Astrocyte of the cerebellum (primary cell): ENCODE results near the gene ZSCAN26.

Experiments used
- DNase-seq: peaks from one replicate; pipeline ENCODE4 v3.0.0-alpha.2; 2011; ENCODE audit warnings: low read depth
- H3K4me3 ChIP-seq: 2 replicates; pipeline ENCODE4 v1.5.1; 2011; ENCODE audit warnings: mild to moderate bottlenecking, low read depth, low read length, moderate library complexity
- in situ Hi-C: cut with HindIII; loops from 2 replicates; pipeline ENCODE4 v1.10.0; 2017; ENCODE audit warnings: low sequenced_read_pairs
- TF ChIP-seq, protein P1 (sequence below): IDR thresholded peaks from 2 replicates; pipeline ENCODE4 v1.5.1; 2012; ENCODE audit warnings: low read length, low read depth, moderate library complexity, mild to moderate bottlenecking; ENCODE audit errors: missing control alignments

The ZSCAN26 gene

DNA sequence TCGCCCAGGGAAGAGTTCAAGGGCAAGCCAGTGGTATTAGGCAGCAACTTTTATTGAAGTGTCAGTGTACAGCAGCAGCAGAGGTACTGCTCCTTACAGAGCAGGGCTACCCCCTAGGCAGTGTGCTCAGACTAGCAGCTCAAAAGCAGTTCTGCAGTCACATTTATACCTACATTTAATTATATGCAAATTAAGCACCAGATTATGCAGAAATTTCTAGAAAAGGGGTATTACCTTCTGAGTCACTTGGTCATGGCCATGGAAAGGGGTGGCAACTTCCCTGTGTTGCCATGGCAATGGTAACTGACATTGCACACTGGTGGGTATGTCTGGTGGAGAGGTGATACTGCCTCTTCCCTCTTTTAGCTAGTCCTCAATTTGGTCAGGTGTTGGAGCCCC lies 12.8 kb upstream of the ZSCAN26 start:
- in situ Hi-C loops, result no loop called here
- no peak for DNase-seq
- TF ChIP-seq, protein P1, sequence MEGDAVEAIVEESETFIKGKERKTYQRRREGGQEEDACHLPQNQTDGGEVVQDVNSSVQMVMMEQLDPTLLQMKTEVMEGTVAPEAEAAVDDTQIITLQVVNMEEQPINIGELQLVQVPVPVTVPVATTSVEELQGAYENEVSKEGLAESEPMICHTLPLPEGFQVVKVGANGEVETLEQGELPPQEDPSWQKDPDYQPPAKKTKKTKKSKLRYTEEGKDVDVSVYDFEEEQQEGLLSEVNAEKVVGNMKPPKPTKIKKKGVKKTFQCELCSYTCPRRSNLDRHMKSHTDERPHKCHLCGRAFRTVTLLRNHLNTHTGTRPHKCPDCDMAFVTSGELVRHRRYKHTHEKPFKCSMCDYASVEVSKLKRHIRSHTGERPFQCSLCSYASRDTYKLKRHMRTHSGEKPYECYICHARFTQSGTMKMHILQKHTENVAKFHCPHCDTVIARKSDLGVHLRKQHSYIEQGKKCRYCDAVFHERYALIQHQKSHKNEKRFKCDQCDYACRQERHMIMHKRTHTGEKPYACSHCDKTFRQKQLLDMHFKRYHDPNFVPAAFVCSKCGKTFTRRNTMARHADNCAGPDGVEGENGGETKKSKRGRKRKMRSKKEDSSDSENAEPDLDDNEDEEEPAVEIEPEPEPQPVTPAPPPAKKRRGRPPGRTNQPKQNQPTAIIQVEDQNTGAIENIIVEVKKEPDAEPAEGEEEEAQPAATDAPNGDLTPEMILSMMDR, result no peak
- no peak overlapping the region for H3K4me3 ChIP-seq

DNA sequence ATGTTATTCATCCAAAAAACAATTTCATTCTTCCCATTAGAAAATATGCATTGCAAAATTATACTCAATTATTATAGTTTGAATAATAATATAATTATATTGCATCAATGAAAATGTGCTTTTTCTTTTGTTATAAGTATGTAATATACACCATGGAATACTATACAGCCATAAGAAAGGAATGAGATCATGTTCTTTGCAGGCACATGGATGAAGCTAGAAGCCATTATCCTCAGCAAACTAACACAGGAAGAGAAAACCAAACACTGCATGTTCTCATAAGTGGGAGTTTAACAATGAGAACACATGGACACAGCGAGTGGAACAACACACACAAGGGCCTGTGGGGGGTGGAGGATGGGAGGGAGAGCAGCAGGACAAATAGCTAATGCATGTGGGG lies 9.9 kb upstream of the ZSCAN26 start:
- TF ChIP-seq, protein P1, result no peak
- in situ Hi-C loops, result no loop called here
- no peak for DNase-seq

DNA sequence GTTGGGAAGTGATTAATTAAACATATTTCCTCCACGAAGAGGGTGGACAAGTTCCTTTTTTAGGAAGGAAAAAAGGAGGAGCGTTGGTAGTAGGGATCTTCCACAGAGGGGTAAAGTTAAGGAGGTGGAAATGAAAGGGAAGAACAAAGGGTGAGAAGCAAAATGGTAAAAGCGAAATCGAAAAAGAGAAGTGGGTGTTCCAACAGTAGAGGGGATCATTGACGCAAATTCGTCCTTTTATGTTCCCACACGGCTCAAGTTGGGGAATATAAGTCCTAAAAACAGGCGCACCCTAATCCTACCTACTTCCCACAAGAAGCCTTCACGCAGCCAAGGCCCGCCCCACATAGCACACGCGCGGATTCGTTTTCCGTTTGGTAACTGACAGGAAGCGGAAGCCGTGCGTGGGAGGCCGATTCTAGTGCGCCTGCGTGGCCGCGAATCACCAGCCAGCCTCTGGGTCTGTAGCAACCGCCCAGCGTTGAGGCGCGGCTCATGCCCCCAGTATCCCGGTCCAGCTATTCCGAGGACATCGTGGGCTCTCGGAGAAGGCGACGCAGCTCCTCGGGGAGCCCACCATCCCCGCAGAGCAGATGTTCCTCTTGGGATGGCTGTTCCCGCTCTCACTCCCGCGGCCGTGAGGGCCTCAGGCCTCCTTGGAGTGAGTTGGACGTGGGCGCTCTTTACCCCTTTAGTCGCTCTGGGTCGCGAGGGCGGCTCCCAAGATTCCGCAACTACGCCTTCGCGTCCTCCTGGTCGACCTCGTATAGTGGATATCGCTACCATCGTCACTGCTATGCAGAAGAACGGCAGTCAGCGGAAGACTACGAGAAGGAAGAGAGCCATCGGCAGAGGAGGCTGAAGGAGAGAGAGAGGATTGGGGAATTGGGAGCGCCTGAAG lies 7.8 kb upstream of the ZSCAN26 start, which contains the start of gene NKAPL:
NKAPL (plus strand) TSS at position 421 of the 901 bp plus-strand sequence; CDS start at position 496, 75 bp downstream.
- DNase-seq, result no peak
- in situ Hi-C loops, result no loop called here
- peak within 1 kb of the TSS; percentile 23 for H3K4me3 ChIP-seq
- TF ChIP-seq, protein P1, result no peak

More for the DNA sequence above, 9.9 kb upstream of the ZSCAN26 start:
- H3K4me3 ChIP-seq, result no peak overlapping the region

DNA sequence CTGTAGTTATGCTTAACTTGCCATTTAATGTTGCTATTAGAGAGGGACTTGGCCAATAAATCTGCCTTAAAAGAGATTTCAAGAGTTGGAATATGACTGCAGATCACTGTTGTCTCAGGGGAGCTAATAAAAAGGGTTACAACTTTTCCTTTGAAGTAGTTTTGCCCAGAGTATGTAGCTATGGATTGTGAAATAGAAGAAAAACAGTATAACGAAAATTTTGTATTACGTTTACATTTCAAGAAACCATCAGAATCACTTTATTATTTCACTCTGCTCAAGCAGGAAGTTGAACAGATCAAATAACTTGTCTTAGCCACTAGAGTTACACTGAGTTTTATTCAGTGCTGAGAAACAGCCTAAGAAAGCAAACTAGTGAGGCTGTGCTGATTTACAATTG lies 3.0 kb upstream of the ZSCAN26 start:
- DNase-seq, result no peak
- H3K4me3 ChIP-seq, result no peak overlapping the region
- in situ Hi-C loops, result no loop called here
- TF ChIP-seq, protein P1, result no peak

DNA sequence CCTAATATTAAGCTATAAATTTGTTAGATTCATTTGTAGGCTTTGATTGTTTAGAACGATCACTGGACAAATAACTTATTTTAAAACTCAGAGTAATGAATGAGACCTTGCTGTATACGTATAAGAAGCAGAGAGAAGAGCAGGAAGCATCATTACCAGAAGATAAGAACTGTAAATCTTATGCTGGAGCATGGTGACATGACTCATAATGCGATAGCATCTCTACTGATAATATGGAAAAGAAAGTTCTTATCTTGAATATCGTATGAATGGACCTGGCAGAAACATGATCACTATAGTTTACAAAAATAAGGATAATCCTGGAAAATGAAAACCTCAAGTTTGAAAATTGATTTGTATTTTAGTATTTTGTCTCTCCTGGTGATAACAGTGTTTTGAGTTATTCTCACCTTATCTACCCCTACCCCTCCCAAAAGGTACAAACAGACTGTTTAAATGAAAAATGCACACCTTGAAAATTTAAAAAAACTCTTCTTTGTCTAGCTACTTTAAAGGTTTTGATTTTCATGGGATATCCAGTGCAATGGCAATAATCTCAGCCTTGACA lies 2.0 kb upstream of the ZSCAN26 start:
- H3K4me3 ChIP-seq, result no peak overlapping the region
- TF ChIP-seq, protein P1, result no peak
- in situ Hi-C loops, result no loop called here
- no peak for DNase-seq

DNA sequence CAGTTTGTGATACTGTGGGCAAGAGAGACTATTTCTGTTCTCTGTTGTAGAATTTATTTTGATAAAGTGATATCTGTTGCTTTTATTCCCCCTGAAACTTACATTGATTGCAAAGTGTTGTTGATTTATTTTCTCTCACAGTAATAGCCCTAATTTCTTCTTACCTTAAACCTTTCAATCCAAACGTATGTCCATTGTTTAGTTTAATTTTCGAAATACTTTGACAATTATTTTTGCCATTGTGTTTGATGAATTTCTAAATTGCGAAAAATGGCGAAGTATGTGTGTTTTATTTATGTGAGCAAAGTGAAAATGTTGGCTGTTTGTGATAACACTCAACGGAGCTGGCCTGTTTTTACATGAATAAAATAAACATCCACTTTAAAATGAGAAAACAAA lies 381 bp upstream of the ZSCAN26 start:
- in situ Hi-C loops, result no loop called here
- TF ChIP-seq, protein P1, result no peak
- no peak for DNase-seq
- H3K4me3 ChIP-seq, result peak overlapping the region; percentile 80
